OCI-LY1 (cell line): ENCODE data around the gene HOXA3.

Source experiments
- CTCF ChIP-seq: fragments of 200-600 bp; sonication (generic), shearing (Covaris generic); IDR thresholded peaks from 2 replicates; pipeline ENCODE4 v1.5.1; 2017; ENCODE audit warnings: mild to moderate bottlenecking, antibody characterized with exemption, low read length, moderate library complexity, mixed read lengths
- EZH2 ChIP-seq: fragments of 200-600 bp; sonication (generic), shearing (Covaris generic); IDR thresholded peaks from 2 replicates; pipeline ENCODE4 v1.8.0; 2017; ENCODE audit warnings: borderline replicate concordance, mixed run types, mild to moderate bottlenecking, antibody characterized with exemption, low read length, moderate library complexity, mixed read lengths

GRCh38 chr7:27111751-27112277 lies 40.6 kb downstream of the HOXA3 start:
- TF ChIP-seq CTCF = no peak
- TF ChIP-seq EZH2 = no peak
